Muscle layer of colon (tissue), 2 donors: ENCODE measurements around the gene ACOXL.
"Not testable (repeated sequence)": the region's sequence is repeated elsewhere in the genome, so short reads cannot be mapped to it uniquely, and the experiment has no call there.

Experiments
- H3K27ac ChIP-seq: one replicate; pipeline ENCODE4 v1.7.0; 2013; ENCODE audit warnings: low read depth, mild to moderate bottlenecking, low read length, moderate library complexity
- H3K27me3 ChIP-seq, 2 donors: one replicate each; pipeline ENCODE4 v1.7.0; 2013; ENCODE audit warnings: low read length in 2 of 2, mild to moderate bottlenecking in 2 of 2; ENCODE audit not compliant: insufficient read depth in 2 of 2, control insufficient read depth in 1 of 2
- H3K36me3 ChIP-seq: one replicate; pipeline ENCODE4 v1.7.0; 2013; ENCODE audit warnings: mild to moderate bottlenecking, low read length; ENCODE audit not compliant: insufficient read depth
- H3K4me1 ChIP-seq: one replicate; pipeline ENCODE4 v1.7.0; 2013; ENCODE audit warnings: mild to moderate bottlenecking, low read length; ENCODE audit not compliant: insufficient read depth
- H3K4me3 ChIP-seq, 2 donors: one replicate each; pipeline ENCODE4 v1.7.0; 2013; ENCODE audit warnings: low read length in 2 of 2, low read depth in 1 of 2, mild to moderate bottlenecking in 1 of 2, moderate library complexity in 1 of 2
- H3K9ac ChIP-seq: one replicate; pipeline ENCODE4 v1.7.0; 2013; ENCODE audit warnings: low read length
- H3K9me3 ChIP-seq: one replicate; pipeline ENCODE4 v1.7.0; 2013; ENCODE audit warnings: mild to moderate bottlenecking, low read length
- donor health status: abdominal sarcoma.
- donor health status: Adenocarcinoma of cecum.

ACOXL gene

DNA sequence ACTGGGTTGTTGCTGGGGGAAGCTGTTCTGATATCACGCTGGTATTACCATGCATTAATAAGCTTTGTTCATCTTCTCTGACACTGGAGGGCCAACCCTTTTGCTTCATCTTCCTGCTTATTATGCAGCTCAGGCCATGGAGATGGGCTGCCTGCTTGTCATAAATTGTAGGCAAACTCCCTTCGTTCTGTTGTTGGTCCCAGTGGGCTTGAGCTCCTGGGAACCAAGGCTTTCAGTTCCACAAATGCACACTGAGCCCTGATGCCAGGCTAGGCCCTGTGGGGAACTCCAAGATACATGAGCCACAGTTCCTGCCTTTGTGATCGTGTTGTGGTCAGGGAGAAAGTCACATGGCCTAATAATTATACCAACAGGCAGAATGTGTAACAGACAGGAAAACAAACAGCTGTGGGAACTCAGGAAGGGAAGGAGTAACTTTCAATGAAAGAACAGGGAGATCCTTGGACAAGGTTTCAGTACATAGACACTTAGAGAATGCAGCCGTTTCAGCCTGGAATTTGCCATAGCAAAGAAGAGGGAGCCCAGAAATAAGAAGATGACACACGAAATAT lies 339.3 kb downstream of the ACOXL start:
- no peaks in the 10 kb centered on the region for H3K27me3 ChIP-seq
- H3K9ac ChIP-seq: no peak overlapping the region
- no peaks in the 10 kb centered on the region for H3K4me1 ChIP-seq
- no peak overlapping the region for H3K4me3 ChIP-seq
- H3K27ac ChIP-seq: no peak overlapping the region
- H3K9me3 ChIP-seq: no peaks in the 10 kb centered on the region
- H3K36me3 ChIP-seq: no peaks in the 10 kb centered on the region

DNA sequence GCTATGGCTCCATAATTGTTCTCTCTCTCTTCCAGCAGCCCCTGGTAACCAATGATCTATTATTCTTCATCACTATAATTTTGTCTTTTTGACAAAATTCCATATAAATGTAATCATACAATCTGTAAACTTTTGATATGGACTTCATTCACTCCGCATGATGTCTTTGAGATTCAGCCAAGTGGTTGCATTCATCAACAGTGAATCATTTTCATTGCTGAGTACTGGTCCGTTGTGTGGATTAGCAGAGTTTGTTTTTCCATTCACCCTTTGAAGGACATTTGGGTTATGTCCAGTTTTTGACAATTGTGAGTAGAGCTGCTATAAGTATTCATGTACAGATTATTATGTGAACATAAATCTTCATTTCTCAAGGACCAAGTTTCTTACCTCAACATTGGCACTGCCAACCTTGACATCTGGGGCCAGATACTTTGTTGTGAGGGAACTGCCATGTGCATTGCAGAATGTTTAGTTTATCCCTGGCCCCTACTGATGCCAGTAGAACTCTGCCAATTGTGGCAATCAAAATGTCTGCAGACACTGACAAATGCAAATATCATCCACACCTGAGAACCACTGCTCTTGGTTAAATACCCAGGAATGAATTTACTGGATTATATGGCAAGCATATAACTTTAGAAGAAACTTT lies 340.0 kb downstream of the ACOXL start:
- no peaks in the 10 kb centered on the region for H3K4me1 ChIP-seq
- H3K27me3 ChIP-seq: no peaks in the 10 kb centered on the region
- no peak overlapping the region for H3K4me3 ChIP-seq
- H3K9ac ChIP-seq: no peak overlapping the region
- H3K9me3 ChIP-seq: no peaks in the 10 kb centered on the region
- H3K36me3 ChIP-seq: no peaks in the 10 kb centered on the region
- H3K27ac ChIP-seq: no peak overlapping the region

DNA sequence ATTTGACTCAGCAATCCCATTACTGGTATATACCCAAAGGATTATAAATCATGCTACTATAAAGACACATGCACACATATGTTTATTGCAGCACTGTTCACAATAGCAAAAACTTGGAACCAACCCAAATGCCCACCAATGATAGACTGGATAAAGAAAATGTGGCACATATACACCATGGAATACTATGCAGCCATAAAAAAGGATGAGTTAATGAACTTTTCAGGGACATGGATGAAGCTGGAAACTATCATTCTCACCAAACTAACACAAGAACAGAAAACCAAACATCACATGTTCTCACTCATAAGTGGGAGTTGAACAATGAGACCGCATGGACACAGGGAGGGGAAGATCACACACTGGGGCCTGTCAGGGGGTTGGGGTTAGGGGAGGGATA lies 350.3 kb downstream of the ACOXL start:
- H3K27me3 ChIP-seq, H3K4me3 ChIP-seq, H3K9me3 ChIP-seq, H3K27ac ChIP-seq, H3K4me1 ChIP-seq, H3K36me3 ChIP-seq, H3K9ac ChIP-seq: not testable (repeated sequence)

DNA sequence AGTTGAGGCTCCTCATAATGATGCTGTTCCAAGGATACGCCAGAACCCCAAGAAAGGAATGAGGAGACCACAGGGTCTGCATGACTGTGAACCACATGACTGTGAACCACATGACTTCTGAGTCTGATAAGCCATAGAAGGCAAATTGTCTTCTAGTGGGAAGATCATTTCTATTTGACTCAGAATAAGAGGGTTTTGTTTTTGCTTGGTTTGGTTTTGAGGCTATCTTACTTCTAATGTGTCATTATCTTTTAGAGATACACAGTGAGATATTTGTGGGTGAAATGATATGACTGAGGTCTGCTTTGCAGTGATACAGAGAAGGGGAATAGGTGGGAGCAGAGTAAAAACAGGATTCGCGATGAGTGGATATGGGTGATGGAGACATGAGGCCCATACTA lies 359.4 kb downstream of the ACOXL start:
- no peak overlapping the region for H3K4me3 ChIP-seq
- H3K4me1 ChIP-seq: no peaks in the 10 kb centered on the region
- H3K9ac ChIP-seq: no peak overlapping the region
- H3K27me3 ChIP-seq: no peaks in the 10 kb centered on the region
- H3K36me3 ChIP-seq: no peaks in the 10 kb centered on the region
- no peaks in the 10 kb centered on the region for H3K9me3 ChIP-seq
- H3K27ac ChIP-seq: no peak overlapping the region

DNA sequence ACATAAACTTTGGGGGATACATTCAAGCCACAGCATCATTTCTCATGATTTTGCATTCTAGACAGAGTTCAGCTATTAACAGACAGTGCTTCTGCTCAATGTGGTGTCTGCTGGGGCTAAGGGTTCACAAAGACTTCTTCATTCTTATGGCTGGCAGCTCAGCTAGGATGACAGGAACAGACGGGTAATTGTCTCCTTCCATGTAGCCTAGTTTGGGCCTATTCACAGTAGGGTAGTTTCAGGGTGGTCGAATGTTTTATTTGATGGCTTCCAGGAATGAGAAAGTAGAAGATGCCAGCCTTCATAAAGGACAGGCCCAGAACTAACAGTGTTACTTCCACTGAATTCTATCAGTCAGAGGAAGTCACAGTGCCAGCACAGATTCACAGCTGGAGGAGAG lies 362.3 kb downstream of the ACOXL start:
- H3K27me3 ChIP-seq: no peaks in the 10 kb centered on the region
- no peak overlapping the region for H3K4me3 ChIP-seq
- H3K9ac ChIP-seq: no peak overlapping the region
- no peaks in the 10 kb centered on the region for H3K36me3 ChIP-seq
- H3K9me3 ChIP-seq: no peaks in the 10 kb centered on the region
- no peaks in the 10 kb centered on the region for H3K4me1 ChIP-seq
- H3K27ac ChIP-seq: no peak overlapping the region

DNA sequence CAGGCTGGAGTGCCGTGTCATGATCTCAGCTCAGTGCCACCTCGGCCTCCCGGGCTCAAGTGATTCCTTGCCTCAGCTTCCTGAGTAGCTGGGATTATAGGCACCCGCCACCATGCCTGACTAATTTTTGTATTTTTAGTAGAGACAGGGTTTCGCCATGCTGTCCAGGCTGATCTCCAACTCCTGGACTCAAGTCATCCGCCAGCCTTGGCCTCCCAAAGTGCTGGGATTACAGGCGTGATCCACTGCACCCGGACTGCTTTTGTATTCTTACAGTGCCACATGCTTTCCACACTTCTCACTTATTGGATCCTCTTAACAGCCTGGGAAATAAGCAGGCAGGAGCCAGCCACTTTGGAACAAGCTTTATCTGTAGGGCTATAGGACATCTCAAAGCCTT lies 363.1 kb downstream of the ACOXL start:
- no peaks in the 10 kb centered on the region for H3K4me1 ChIP-seq
- H3K36me3 ChIP-seq: no peaks in the 10 kb centered on the region
- H3K4me3 ChIP-seq: no peak overlapping the region
- H3K27ac ChIP-seq: no peak overlapping the region
- no peaks in the 10 kb centered on the region for H3K27me3 ChIP-seq
- no peaks in the 10 kb centered on the region for H3K9me3 ChIP-seq
- H3K9ac ChIP-seq: no peak overlapping the region

DNA sequence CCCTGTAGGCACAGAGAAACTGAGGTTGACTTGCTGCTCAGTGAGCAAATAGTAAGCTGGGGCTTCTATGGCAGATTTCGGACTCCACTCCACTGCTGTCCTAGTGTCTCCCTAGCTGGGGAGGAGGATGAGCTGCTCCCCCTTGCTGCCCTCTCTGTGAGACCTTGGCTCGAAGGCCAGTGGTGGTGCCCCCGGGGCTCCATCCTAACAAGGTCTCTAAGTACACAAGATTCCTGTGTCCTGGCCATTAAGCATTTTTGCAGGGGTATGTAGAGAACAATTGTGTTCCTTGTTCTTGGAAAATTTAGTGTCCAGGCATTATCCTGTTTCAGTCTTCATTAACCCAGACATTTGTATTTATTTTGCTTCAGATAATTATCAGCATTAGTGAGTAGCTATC lies 367.0 kb downstream of the ACOXL start:
- Histone ChIP-seq H3K9me3 (no peaks in the 10 kb centered on the region), H3K27ac (no peak overlapping the region), H3K4me1 (no peaks in the 10 kb centered on the region), H3K36me3 (no peaks in the 10 kb centered on the region), H3K9ac (no peak overlapping the region), H3K4me3 (no peak overlapping the region), H3K27me3 (no peaks in the 10 kb centered on the region)

DNA sequence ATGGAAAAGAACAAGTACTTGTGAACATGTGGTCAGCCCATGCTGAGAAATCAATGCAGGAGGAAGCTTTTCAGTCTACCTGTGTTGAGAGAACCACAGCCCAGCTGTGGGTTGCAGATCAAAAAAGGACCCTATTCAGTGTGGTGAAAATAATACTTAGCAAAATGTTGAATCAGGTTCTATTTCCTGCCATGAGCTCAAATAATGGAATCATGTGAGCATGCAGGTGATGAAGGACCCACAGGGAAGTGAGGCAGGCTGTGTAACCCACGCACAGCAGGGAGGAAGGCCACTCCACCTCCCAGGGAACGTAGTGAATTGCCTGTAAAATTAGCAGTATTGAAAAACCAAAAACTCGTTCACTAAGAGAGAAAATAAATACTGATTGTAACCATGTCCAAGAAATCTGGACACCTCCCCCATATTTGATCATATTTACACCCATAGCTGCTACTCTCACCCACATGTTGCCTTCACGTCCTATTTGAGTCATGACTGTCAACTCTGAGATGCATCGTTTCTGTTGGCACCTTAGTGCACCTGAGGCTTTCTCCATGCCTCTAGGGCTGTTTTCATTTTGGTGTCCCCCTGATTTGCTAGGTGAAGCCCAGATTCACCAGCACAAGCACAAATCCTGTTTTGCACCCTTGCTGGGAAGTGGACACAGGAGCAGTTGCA lies 367.9 kb downstream of the ACOXL start:
- Histone ChIP-seq H3K9ac (no peak overlapping the region), H3K27me3 (no peaks in the 10 kb centered on the region), H3K27ac (no peak overlapping the region), H3K36me3 (no peaks in the 10 kb centered on the region), H3K9me3 (no peaks in the 10 kb centered on the region), H3K4me3 (no peak overlapping the region), H3K4me1 (no peaks in the 10 kb centered on the region)

DNA sequence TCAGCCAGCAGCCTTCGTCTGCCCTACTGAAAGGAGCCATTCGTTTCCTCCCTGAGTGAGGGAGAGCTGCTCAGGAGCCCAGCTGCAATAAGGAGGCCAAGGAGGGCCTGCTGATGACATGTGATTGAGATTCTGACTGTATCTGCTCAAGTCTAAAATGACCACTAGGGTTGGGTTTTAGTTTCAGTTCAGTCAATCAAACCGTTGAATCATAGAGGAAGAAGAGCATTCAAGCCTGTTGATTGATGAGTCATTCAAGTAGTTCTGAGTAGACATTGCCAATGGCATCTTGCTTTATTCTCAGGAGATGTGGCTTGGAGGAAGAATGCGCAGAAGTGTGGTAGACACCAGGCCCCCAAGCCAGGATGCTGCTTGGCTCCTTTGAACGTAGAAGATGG lies 368.4 kb downstream of the ACOXL start:
- no peaks in the 10 kb centered on the region for H3K36me3 ChIP-seq
- H3K4me3 ChIP-seq: no peak overlapping the region
- H3K9ac ChIP-seq: no peak overlapping the region
- no peaks in the 10 kb centered on the region for H3K27me3 ChIP-seq
- no peaks in the 10 kb centered on the region for H3K9me3 ChIP-seq
- no peaks in the 10 kb centered on the region for H3K4me1 ChIP-seq
- no peak overlapping the region for H3K27ac ChIP-seq

DNA sequence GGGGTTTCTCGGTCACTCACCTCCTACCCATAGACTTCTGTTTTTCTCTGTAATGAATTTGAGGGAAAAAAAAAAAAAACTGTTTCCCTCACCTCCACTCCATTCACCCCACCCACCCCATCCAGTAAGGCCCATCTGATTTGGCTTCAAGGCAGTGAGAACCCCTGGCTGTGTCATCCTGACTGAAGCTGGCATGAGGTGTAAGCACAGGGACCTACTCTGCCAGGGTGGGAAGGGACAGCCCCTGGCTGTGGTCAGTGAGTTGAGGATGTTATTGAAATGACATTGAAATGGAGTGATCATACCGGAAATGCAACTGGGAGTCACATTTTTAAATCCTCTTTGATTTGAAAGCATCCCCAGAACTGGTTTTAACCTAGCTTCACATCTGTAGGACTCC lies 369.2 kb downstream of the ACOXL start:
- no peak overlapping the region for H3K27ac ChIP-seq
- no peak overlapping the region for H3K9ac ChIP-seq
- no peaks in the 10 kb centered on the region for H3K9me3 ChIP-seq
- no peaks in the 10 kb centered on the region for H3K4me1 ChIP-seq
- H3K27me3 ChIP-seq: no peaks in the 10 kb centered on the region
- no peak overlapping the region for H3K4me3 ChIP-seq
- no peaks in the 10 kb centered on the region for H3K36me3 ChIP-seq

DNA sequence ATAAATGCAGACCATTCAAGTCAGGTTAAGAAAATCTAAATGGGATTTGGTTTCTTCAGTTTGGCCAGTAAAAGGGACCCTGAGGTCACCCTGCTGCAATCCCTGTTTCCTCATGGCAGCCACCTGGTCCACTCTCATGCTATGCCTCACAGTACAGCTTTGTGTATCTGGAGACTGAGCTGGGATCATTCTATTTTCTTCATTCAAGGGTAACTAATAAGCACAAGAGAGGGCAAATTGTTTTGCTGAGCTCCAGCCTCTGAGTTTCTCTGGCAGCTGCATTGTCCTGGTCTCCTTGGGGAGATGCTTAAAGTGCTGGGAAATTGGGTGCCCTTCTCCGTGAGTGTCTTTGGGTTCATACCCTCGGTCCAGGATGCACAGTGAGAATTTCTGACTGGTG lies 369.8 kb downstream of the ACOXL start:
- Histone ChIP-seq H3K27me3 (no peaks in the 10 kb centered on the region), H3K4me3 (no peak overlapping the region), H3K36me3 (no peaks in the 10 kb centered on the region), H3K27ac (no peak overlapping the region), H3K9ac (no peak overlapping the region), H3K4me1 (no peaks in the 10 kb centered on the region), H3K9me3 (no peaks in the 10 kb centered on the region)

DNA sequence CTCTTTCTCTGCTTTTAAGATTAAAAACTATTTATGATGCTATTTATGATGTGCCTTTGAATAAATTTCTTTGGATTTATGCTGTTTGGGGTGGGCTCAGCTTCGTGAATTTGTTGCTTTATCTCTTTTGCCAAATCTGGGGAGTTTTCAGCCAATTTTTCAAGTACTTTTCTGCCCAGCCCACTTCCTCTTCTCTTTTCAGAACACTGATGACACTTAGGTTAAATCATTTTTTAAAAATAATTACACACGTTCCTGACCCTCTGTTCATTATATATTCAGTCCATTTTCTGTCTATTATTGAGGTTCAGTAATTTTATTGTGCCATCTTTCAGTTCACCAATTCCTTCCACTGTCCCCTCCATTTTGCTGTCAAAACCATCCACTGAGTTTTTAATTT lies 373.6 kb downstream of the ACOXL start:
- Histone ChIP-seq H3K27me3 (no peaks in the 10 kb centered on the region), H3K4me3 (no peak overlapping the region), H3K9me3 (no peaks in the 10 kb centered on the region), H3K4me1 (no peaks in the 10 kb centered on the region), H3K36me3 (no peaks in the 10 kb centered on the region), H3K9ac (no peak overlapping the region), H3K27ac (no peak overlapping the region)
